Astrocyte of the cerebellum (primary cell): Measurements from ENCODE around the gene PDCD10.
A peak's percentile ranks its signal among the peaks of the same experiment; 100 is the strongest.

Source experiments
- DNase-seq: peaks from one replicate; pipeline ENCODE4 v3.0.0-alpha.2; 2011; ENCODE audit warnings: low read depth
- H3K4me3 ChIP-seq: 2 replicates; pipeline ENCODE4 v1.5.1; 2011; ENCODE audit warnings: mild to moderate bottlenecking, low read depth, low read length, moderate library complexity
- in situ Hi-C: cut with HindIII; loops from 2 replicates; pipeline ENCODE4 v1.10.0; 2017; ENCODE audit warnings: low sequenced_read_pairs
- TF ChIP-seq, protein P1 (sequence below): IDR thresholded peaks from 2 replicates; pipeline ENCODE4 v1.5.1; 2012; ENCODE audit warnings: low read length, low read depth, moderate library complexity, mild to moderate bottlenecking; ENCODE audit errors: missing control alignments

The PDCD10 gene

GRCh38 chr3:167729591-167729990 is 5.1 kb downstream of the PDCD10 start:
- H3K4me3 ChIP-seq = no peak overlapping the region

GRCh38 chr3:167728632-167729323 is 5.9 kb downstream of the PDCD10 start:
- DNase-seq = no peak
- TF ChIP-seq, protein P1, sequence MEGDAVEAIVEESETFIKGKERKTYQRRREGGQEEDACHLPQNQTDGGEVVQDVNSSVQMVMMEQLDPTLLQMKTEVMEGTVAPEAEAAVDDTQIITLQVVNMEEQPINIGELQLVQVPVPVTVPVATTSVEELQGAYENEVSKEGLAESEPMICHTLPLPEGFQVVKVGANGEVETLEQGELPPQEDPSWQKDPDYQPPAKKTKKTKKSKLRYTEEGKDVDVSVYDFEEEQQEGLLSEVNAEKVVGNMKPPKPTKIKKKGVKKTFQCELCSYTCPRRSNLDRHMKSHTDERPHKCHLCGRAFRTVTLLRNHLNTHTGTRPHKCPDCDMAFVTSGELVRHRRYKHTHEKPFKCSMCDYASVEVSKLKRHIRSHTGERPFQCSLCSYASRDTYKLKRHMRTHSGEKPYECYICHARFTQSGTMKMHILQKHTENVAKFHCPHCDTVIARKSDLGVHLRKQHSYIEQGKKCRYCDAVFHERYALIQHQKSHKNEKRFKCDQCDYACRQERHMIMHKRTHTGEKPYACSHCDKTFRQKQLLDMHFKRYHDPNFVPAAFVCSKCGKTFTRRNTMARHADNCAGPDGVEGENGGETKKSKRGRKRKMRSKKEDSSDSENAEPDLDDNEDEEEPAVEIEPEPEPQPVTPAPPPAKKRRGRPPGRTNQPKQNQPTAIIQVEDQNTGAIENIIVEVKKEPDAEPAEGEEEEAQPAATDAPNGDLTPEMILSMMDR = no peak
- H3K4me3 ChIP-seq = no peak overlapping the region
- in situ Hi-C loops = no loop called here

More at GRCh38 chr3:167729591-167729990, 5.1 kb downstream of the PDCD10 start:
- TF ChIP-seq, protein P1 = no peak
- DNase-seq = no peak
- in situ Hi-C loops = no loop called here

GRCh38 chr3:167728176-167728575 is 6.5 kb downstream of the PDCD10 start:
- TF ChIP-seq, protein P1 = no peak
- in situ Hi-C loops = no loop called here
- DNase-seq = peak; percentile 11
- H3K4me3 ChIP-seq = no peak overlapping the region

DNA sequence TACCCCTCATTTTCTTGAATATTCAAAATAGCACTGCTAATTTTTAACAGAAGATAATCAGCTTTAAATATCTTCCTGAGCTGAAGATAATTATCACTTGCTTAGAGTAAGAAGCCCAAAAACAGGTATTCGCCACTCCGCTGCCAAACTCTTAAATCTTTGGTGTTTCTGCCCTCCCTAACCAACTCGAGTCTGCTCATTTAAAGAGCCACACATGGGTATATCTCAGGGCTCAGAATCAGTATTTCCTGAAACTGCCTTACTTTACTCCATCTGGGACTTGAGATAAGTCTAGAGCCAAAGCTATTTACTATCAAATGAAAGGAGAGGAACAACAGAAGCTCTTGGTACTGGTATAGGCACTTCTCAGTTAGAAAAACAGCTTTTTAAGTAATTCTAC is 10.8 kb downstream of the PDCD10 start:
- DNase-seq = no peak
- in situ Hi-C loops = no loop called here
- H3K4me3 ChIP-seq = no peak overlapping the region
- TF ChIP-seq, protein P1 = no peak

DNA sequence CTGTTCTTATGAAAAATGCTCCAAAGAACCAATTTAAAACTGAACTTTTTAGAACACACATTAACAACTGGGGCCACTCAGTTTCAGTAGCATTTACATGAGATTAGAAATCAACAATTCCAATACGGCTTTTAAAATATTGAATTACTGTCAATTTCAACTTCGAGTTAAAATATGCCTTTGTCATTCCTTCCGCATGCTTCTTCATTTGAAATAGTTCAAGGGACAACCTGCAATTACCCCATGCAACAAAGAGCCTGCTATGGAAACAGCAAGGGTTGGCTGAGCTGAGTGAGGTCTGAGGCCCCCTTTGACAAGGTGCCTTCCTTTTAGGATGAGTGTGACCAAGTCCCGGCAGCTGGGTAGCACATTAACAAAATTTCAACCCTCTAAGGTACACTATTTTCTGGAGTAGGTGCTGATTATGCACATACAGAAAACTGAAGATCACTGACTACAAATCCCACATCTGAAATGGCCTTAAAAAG is 11.6 kb downstream of the PDCD10 start:
- TF ChIP-seq, protein P1 = no peak
- in situ Hi-C loops = no loop called here
- H3K4me3 ChIP-seq = no peak overlapping the region
- DNase-seq = no peak

DNA sequence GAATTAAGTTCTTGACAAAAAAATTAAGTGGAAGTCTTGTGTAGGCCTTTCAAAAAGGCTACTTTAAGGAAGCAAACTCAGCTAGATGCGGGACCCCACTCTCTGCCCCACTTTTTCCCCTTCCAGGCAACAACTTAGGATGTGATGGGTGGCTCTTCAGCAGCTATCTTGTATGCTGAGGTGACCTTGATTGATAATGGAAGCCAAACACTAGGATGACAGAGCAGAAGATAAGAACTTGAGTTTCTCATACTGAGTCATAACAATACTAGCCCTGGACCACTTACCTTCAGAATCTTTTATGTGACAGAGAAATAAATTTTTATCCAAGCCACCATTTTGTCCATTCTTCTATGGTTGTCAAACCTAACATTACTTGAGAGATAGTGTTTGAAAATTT is 16.1 kb downstream of the PDCD10 start:
- in situ Hi-C loops = no loop called here
- H3K4me3 ChIP-seq = no peak overlapping the region
- TF ChIP-seq, protein P1 = no peak
- no peak for DNase-seq
